Thoracic aorta (tissue), 2 donors: Measurements from ENCODE around the gene KCNAB1. TPM values are rescaled to one million over a fixed set of nuclear protein-coding genes. Genes with fewer than 3 reads are reported as not detected.
"Not testable (repeated sequence)": the region's sequence is repeated elsewhere in the genome, so short reads cannot be mapped to it uniquely, and the experiment has no call there.

Source experiments
- ATAC-seq: fragments of 150-250 bp; one replicate; pipeline ENCODE4 v1.8.0; 2017; ENCODE audit warnings: low read depth; ENCODE audit not compliant: insufficient number of reproducible peaks, low FRiP score
- DNase-seq: peaks from one replicate; pipeline ENCODE4 v3.0.0-alpha.2; 2020; ENCODE audit warnings: low spot score
- H3K27ac ChIP-seq, 2 donors: fragments of 200-600 bp; sonication (generic); 1 replicate in 1 of 2; 2 replicates in 1 of 2; pipeline ENCODE4 v1.5.1; 2016; ENCODE audit warnings: mild to moderate bottlenecking in 2 of 2, moderate library complexity in 2 of 2
- H3K27me3 ChIP-seq: fragments of 200-600 bp; sonication (generic); replicated peaks from 2 replicates; pipeline ENCODE4 v1.6.0; 2016; ENCODE audit warnings: mild to moderate bottlenecking; ENCODE audit not compliant: insufficient read depth
- H3K36me3 ChIP-seq: fragments of 200-600 bp; sonication (generic); one replicate; pipeline ENCODE4 v1.5.1; 2016
- H3K4me1 ChIP-seq, 2 donors: fragments of 200-600 bp; sonication (generic); 1 replicate in 1 of 2; 2 replicates in 1 of 2; pipeline versions ENCODE4 v1.5.1 to v1.6.0; 2016; ENCODE audit warnings: low read depth in 2 of 2, mild to moderate bottlenecking in 1 of 2; ENCODE audit not compliant: control insufficient read depth in 1 of 2
- H3K4me3 ChIP-seq: fragments of 200-600 bp; sonication (generic); 2 replicates; pipeline ENCODE4 v1.5.1; 2016; ENCODE audit warnings: mild to moderate bottlenecking
- H3K9me3 ChIP-seq: fragments of 200-600 bp; sonication (generic); 2 replicates; pipeline ENCODE4 v1.5.1; 2016
- CTCF ChIP-seq: fragments of 200-600 bp; sonication (generic); IDR thresholded peaks from one replicate; pipeline ENCODE4 v1.5.1; 2019; ENCODE audit warnings: antibody characterized with exemption
- total RNA-seq, 2 donors: library from RNA; depleted of rRNA; stranded (reverse); fragments of >200 nt; gene quantifications; one replicate each; pipeline versions ENCODE4 v1.1.0 to v1.2.3, GENCODE V29; 2016

The KCNAB1 gene
- total RNA-seq, 2 donors from 2014 or later, result 12.2 to 14.2 TPM

- Histone ChIP-seq H3K27me3 (no peaks in the 10 kb centered on the region), H3K9me3 (no peaks in the 10 kb centered on the region), H3K4me3 (no peak overlapping the region), H3K27ac (peak overlapping the region; percentile 59 to 69), H3K36me3 (no peaks in the 10 kb centered on the region), H3K4me1 (peaks cover 17 to 48% of the 10 kb centered on the region in 2 donors)
- no peak for ATAC-seq
- TF ChIP-seq CTCF, result no peak
- DNase-seq, result no peak
Observed at GRCh38 chr3:156131241-156131640, 10.9 kb downstream of the KCNAB1 start.

GRCh38 chr3:156131799-156132198 lies 11.4 kb downstream of the KCNAB1 start:
- DNase-seq (no peak), ATAC-seq (no peak)
- Histone ChIP-seq H3K4me3 (no peak overlapping the region), H3K4me1 (peaks cover 17 to 53% of the 10 kb centered on the region in 2 donors), H3K9me3 (no peaks in the 10 kb centered on the region), H3K36me3 (no peaks in the 10 kb centered on the region), H3K27ac (peak overlapping the region; percentile 59 to 69), H3K27me3 (no peaks in the 10 kb centered on the region)
- TF ChIP-seq CTCF, result no peak

- no peak overlapping the region for H3K4me3 ChIP-seq
- H3K27me3 ChIP-seq, result no peaks in the 10 kb centered on the region
- no peak for TF ChIP-seq CTCF
- H3K4me1 ChIP-seq, result peaks cover 17 to 58% of the 10 kb centered on the region in 2 donors
- peak overlapping the region; percentile 59 to 69 for H3K27ac ChIP-seq
- no peak for ATAC-seq
- no peak for DNase-seq
- no peaks in the 10 kb centered on the region for H3K9me3 ChIP-seq
- H3K36me3 ChIP-seq, result no peaks in the 10 kb centered on the region
Observed at GRCh38 chr3:156132313-156132712, 11.9 kb downstream of the KCNAB1 start.

GRCh38 chr3:156133076-156133475 lies 12.7 kb downstream of the KCNAB1 start:
- H3K9me3 ChIP-seq, result no peaks in the 10 kb centered on the region
- no peak overlapping the region for H3K4me3 ChIP-seq
- no peak for DNase-seq
- TF ChIP-seq CTCF, result no peak
- H3K4me1 ChIP-seq, result peaks cover 17 to 65% of the 10 kb centered on the region in 2 donors
- H3K36me3 ChIP-seq, result no peaks in the 10 kb centered on the region
- no peaks in the 10 kb centered on the region for H3K27me3 ChIP-seq
- H3K27ac ChIP-seq, result no peak overlapping the region
- ATAC-seq, result no peak

GRCh38 chr3:156135921-156136638 lies 15.7 kb downstream of the KCNAB1 start:
- no peaks in the 10 kb centered on the region for H3K9me3 ChIP-seq
- H3K36me3 ChIP-seq, result no peaks in the 10 kb centered on the region
- H3K4me3 ChIP-seq, result no peak overlapping the region
- DNase-seq (no peak), ATAC-seq (no peak)
- H3K27ac ChIP-seq, result no peak overlapping the region
- no peak for TF ChIP-seq CTCF
- H3K27me3 ChIP-seq, result no peaks in the 10 kb centered on the region
- peaks cover 31 to 87% of the 10 kb centered on the region in 2 donors for H3K4me1 ChIP-seq

GRCh38 chr3:156137397-156137796 lies 17.0 kb downstream of the KCNAB1 start:
- not testable (repeated sequence) for DNase-seq, ATAC-seq, H3K9me3 ChIP-seq, H3K36me3 ChIP-seq, H3K27me3 ChIP-seq, H3K4me3 ChIP-seq
- peaks cover 28 to 87% of the 10 kb centered on the region in 2 donors for H3K4me1 ChIP-seq
- peak overlapping the region in 1 of 2 donors; percentile 19 for H3K27ac ChIP-seq
